Keratinocyte (primary cell): ENCODE measurements around the gene TSPEAR. TPM values are rescaled to one million over a fixed set of nuclear protein-coding genes. Genes with fewer than 3 reads are reported as not detected.

Experiments used
- DNase-seq: peaks from one replicate; pipeline ENCODE4 v3.0.0-alpha.2; 2011; ENCODE audit warnings: low read depth, missing footprints, low spot score
- FAIRE-seq: peaks from 2 replicates; lab custom pipeline; 2011; peaks lifted over from hg19 to GRCh38; lab: Jason Lieb, UNC
- H2AFZ ChIP-seq: 2 replicates; pipeline ENCODE4 v1.6.0; 2012; ENCODE audit warnings: low read length, control low read depth, inconsistent platforms; ENCODE audit not compliant: control insufficient read depth
- H3K27ac ChIP-seq: 2 replicates; pipeline ENCODE4 v1.5.1; 2011; ENCODE audit warnings: low read length; ENCODE audit not compliant: control insufficient read depth, insufficient read depth
- H3K27me3 ChIP-seq: 3 replicates; pipeline ENCODE4 v1.6.0; 2011; ENCODE audit warnings: low read length; ENCODE audit not compliant: control insufficient read depth, insufficient read depth; ENCODE audit errors: extremely low read depth
- H3K36me3 ChIP-seq, 2 experiments: 2 replicates in 1 of 2; 3 replicates in 1 of 2; pipeline ENCODE4 v1.5.1; 2011; ENCODE audit warnings: low read length in 2 of 2, mild to moderate bottlenecking in 1 of 2; ENCODE audit not compliant: control insufficient read depth in 2 of 2, insufficient read depth in 2 of 2; ENCODE audit errors: extremely low read depth in 1 of 2
- H3K4me1 ChIP-seq: 3 replicates; pipeline ENCODE4 v1.5.1; 2011; ENCODE audit warnings: low read length; ENCODE audit not compliant: control insufficient read depth, insufficient read depth; ENCODE audit errors: extremely low read depth
- H3K4me2 ChIP-seq: 3 replicates; pipeline ENCODE4 v1.6.0; 2011; ENCODE audit warnings: low read depth, low read length; ENCODE audit not compliant: control insufficient read depth, insufficient read depth; ENCODE audit errors: extremely low read depth
- H3K4me3 ChIP-seq, 3 experiments: fragments of 200-600 bp in 1 of 3; sonication (generic) in 1 of 3; 2 replicates in 2 of 3; 3 replicates in 1 of 3; pipeline ENCODE4 v1.5.1; 2011 to 2016; ENCODE audit warnings: low read length in 3 of 3, mild to moderate bottlenecking in 3 of 3, control low read depth in 2 of 3, inconsistent platforms in 1 of 3, low read depth in 1 of 3, mixed read lengths in 1 of 3, mixed run types in 1 of 3, moderate library complexity in 1 of 3; ENCODE audit not compliant: control insufficient read depth in 2 of 3, insufficient read depth in 2 of 3; ENCODE audit errors: extremely low read depth in 1 of 3
- H3K79me2 ChIP-seq: 2 replicates; pipeline ENCODE4 v1.6.0; 2012; ENCODE audit warnings: low read length; ENCODE audit not compliant: control insufficient read depth, insufficient read depth
- H3K9ac ChIP-seq: 3 replicates; pipeline ENCODE4 v1.6.0; 2011; ENCODE audit warnings: low read length; ENCODE audit not compliant: control insufficient read depth, insufficient read depth; ENCODE audit errors: extremely low read depth
- H3K9me1 ChIP-seq: 3 replicates; pipeline ENCODE4 v1.6.0; 2011; ENCODE audit warnings: low read length; ENCODE audit not compliant: control insufficient read depth, insufficient read depth; ENCODE audit errors: extremely low read depth
- H3K9me3 ChIP-seq: 2 replicates; pipeline ENCODE4 v1.5.1; 2012; ENCODE audit warnings: low read depth, low read length; ENCODE audit not compliant: control insufficient read depth
- H4K20me1 ChIP-seq: 3 replicates; pipeline ENCODE4 v1.6.0; 2011; ENCODE audit warnings: low read length; ENCODE audit not compliant: control insufficient read depth, insufficient read depth; ENCODE audit errors: extremely low read depth
- CTCF ChIP-seq, 3 experiments: IDR thresholded peaks in 1 of 3; conservative IDR thresholded peaks in 1 of 3; optimal IDR thresholded peaks in 1 of 3; 2 replicates in 2 of 3; 3 replicates in 1 of 3; pipeline versions ENCODE3 to v1.5.1; 2011; ENCODE audit warnings: low read length in 3 of 3, mild to moderate bottlenecking in 3 of 3, moderate library complexity in 2 of 3, control low read depth in 1 of 3, inconsistent platforms in 1 of 3; ENCODE audit not compliant: insufficient read depth in 2 of 3; ENCODE audit errors: extremely low read depth in 1 of 3
- EZH2 ChIP-seq: IDR thresholded peaks from one replicate; pipeline ENCODE4 v1.6.1; 2012; ENCODE audit warnings: inconsistent platforms, mild to moderate bottlenecking, low read length, moderate library complexity
- dilution Hi-C: fragments of 300-500 bp; cut with MboI; formaldehyde crosslinking; loops from one replicate; pipeline ENCODE4 v1.7.0; 2020; ENCODE audit warnings: low sequenced_read_pairs; ENCODE audit not compliant: extremely low pct_ligation_motif_present
- polyA plus RNA-seq, 5 experiments: library from polyadenylated mRNA; depleted of rRNA in 3 of 5; stranded (reverse) in 3 of 5; stranded (forward) in 1 of 5; unstranded in 1 of 5; fragments of >200 nt; gene quantifications; 1 replicate in 1 of 5; 2 replicates in 3 of 5; 3 replicates in 1 of 5; pipeline versions ENCODE4 v1.2.1 to v1.2.3, GENCODE V29; 2011 to 2012; ENCODE audit warnings: missing spikeins in 2 of 5, low read depth in 1 of 5, low replicate concordance in 1 of 5

TSPEAR gene
- polyA plus RNA-seq, 1 donor (not counting 4 experiments of a cell fraction or from before 2014, with no cell fraction given): 0.12 TPM

DNA sequence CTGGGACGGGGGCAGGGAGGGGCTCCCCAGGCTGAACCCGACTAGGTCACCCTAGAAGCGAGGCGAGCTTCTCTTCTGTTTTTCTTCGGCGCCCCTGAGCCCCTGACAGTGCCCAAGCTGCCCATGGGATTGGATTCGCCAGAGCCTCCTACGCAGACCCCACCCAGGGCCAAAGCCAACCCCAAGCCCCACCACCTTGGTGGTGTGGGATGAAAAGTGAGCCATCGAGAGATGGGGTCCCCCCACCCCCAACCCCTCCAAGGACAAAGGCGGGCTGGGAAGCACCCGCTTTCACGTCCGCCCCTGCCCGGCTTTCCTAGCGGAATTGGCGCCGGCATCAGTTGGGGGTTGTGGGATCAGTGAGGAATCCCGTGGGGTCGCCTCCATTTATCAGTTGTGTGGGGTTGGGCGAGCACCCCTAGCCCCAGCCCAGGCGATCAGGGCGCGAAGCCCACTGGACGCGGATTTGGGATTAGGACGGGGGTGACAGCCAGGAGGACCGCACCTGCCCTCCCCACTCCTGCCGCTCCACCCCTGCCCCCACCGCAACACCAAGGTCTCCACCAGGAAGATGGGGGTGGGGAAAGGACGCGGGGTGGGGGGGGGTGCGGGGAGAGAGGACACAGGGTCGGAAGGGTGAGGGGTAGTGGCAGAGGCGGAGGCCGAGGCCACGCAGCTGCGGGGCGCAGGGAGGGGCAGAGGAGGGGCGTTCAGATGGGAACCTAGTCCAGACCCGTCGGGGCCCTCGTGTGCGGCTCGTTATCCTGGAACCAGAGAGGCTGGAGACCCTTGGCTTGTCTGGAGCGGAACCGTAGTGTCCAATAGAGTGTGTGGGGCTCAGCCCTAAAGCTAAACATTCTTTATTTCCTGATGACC, 4.4 kb downstream of the TSPEAR start:
- Histone ChIP-seq H2AFZ (no peak overlapping the region), H4K20me1 (no peaks in the 10 kb centered on the region), H3K4me3 (no peak overlapping the region), H3K27ac (no peak overlapping the region), H3K4me1 (peaks cover 31% of the 10 kb centered on the region), H3K36me3 (no peaks in the 10 kb centered on the region), H3K27me3 (peaks cover 43% of the 10 kb centered on the region), H3K9me1 (no peaks in the 10 kb centered on the region), H3K4me2 (no peak overlapping the region), H3K9ac (no peak overlapping the region), H3K79me2 (no peaks in the 10 kb centered on the region), H3K9me3 (peaks cover 4% of the 10 kb centered on the region)
- TF ChIP-seq EZH2 (no peak), CTCF (optimal IDR thresholded peaks at IDR 0.05 in 1 of 3, IDR thresholded peaks at IDR 0.05 in 1 of 3, conservative IDR thresholded peaks at IDR 0.05 in 1 of 3; ENCODE audit: extremely low read depth in 1 of 3, insufficient read depth in 2 of 3, low read length in 3 of 3) (no peak)
- no peak for FAIRE-seq
- dilution Hi-C loops: no loop called here
- DNase-seq: no peak

GRCh38 chr21:44706026-44706705, 5.2 kb downstream of the TSPEAR start:
- Histone ChIP-seq H3K4me3 (no peak overlapping the region), H3K4me1 (peaks cover 27% of the 10 kb centered on the region), H4K20me1 (no peaks in the 10 kb centered on the region), H3K9me1 (no peaks in the 10 kb centered on the region), H3K79me2 (no peaks in the 10 kb centered on the region), H3K27me3 (peaks cover 37% of the 10 kb centered on the region), H3K36me3 (no peaks in the 10 kb centered on the region), H3K9ac (no peak overlapping the region), H2AFZ (no peak overlapping the region), H3K9me3 (peaks cover 4% of the 10 kb centered on the region), H3K4me2 (no peak overlapping the region), H3K27ac (no peak overlapping the region)
- TF ChIP-seq CTCF (optimal IDR thresholded peaks at IDR 0.05 in 1 of 3, IDR thresholded peaks at IDR 0.05 in 1 of 3, conservative IDR thresholded peaks at IDR 0.05 in 1 of 3; ENCODE audit: extremely low read depth in 1 of 3, insufficient read depth in 2 of 3, low read length in 3 of 3) (no peak), EZH2 (no peak)
- dilution Hi-C loops: no loop called here
- no peak for FAIRE-seq
- no peak for DNase-seq
